HG03175 (cell line): Measurements from ENCODE around the gene ZNF140.

Experiments used
- ATAC-seq: cut with Tn5 transposase; IDR thresholded peaks from one replicate; pipeline ENCODE4 v1.9.1; 2021; ENCODE audit warnings: mild to moderate bottlenecking, moderate library complexity; ENCODE audit not compliant: unreplicated experiment

ZNF140 gene

GRCh38 chr12:133130038-133130807 is 49.5 kb downstream of the ZNF140 start, which contains the start of the genes ZNF10 and ZNF891:
TSS of gene ZNF10 (plus strand) at chr12:133130627. CDS start at chr12:133144493, 13,866 bp downstream.
TSS of gene ZNF891 (minus strand) at chr12:133130274. CDS start at chr12:133121918, 8,356 bp downstream.
- peak; percentile 90 for ATAC-seq

- ATAC-seq, result peak; percentile 4
Measured at GRCh38 chr12:133130808-133131128, 50.0 kb downstream of the ZNF140 start.

GRCh38 chr12:133135747-133136146 is 55.0 kb downstream of the ZNF140 start:
- no peak for ATAC-seq

GRCh38 chr12:133145981-133146380 is 65.3 kb downstream of the ZNF140 start:
- no peak for ATAC-seq

- no peak for ATAC-seq
Measured at GRCh38 chr12:133156125-133156690, 75.5 kb downstream of the ZNF140 start.
